ENCODE data around the gene ZNF75A. TPM values are rescaled to one million over a fixed set of nuclear protein-coding genes. Genes with fewer than 3 reads are reported as not detected.

ZNF75A gene
- total RNA-seq, 4 donors from 2014 or later: 19.0 to 28.8 (median 27.3) TPM

DNA sequence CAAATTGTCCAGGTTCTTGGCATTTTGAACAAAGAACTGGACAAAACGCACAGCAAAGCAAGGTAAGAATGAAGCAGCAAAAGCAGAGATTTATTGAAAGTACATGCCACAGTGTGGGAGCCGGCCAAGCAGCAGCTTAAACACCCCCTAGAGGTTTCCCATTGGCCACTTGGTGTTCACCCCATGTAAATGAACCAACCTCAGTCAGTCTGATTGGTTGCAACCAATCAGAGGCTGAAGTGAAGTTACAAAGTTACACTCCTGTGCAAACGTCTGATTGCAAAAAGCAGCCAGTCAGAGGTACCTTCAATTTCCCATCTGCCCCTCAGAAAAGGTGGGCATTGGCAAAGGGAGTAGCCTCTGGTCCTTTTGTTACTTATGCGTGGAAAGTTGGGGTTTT lies 30.8 kb upstream of the ZNF75A start:
- ATAC-seq: no peak
- WGBS, 2 donors (ENCODE audit: low coverage in 1 of 2): 40 to 45% methylated on average over 2 to 4 of the region's 4 CpGs
- Histone ChIP-seq H3K36me3 (no peaks in the 10 kb centered on the region), H3K4me1 (no peaks in the 10 kb centered on the region), H3K9me3 (peaks cover 0 to 4% (median 0%) of the 10 kb centered on the region in 3 donors), H3K27ac (no peak overlapping the region), H3K4me3 (no peak overlapping the region), H3K27me3 (no peaks in the 10 kb centered on the region)
- no peak for TF ChIP-seq EP300 (IDR thresholded peaks at IDR 0.05)
- no peak for TF ChIP-seq POLR2AphosphoS5 (IDR thresholded peaks at IDR 0.05)
- TF ChIP-seq, protein P1, sequence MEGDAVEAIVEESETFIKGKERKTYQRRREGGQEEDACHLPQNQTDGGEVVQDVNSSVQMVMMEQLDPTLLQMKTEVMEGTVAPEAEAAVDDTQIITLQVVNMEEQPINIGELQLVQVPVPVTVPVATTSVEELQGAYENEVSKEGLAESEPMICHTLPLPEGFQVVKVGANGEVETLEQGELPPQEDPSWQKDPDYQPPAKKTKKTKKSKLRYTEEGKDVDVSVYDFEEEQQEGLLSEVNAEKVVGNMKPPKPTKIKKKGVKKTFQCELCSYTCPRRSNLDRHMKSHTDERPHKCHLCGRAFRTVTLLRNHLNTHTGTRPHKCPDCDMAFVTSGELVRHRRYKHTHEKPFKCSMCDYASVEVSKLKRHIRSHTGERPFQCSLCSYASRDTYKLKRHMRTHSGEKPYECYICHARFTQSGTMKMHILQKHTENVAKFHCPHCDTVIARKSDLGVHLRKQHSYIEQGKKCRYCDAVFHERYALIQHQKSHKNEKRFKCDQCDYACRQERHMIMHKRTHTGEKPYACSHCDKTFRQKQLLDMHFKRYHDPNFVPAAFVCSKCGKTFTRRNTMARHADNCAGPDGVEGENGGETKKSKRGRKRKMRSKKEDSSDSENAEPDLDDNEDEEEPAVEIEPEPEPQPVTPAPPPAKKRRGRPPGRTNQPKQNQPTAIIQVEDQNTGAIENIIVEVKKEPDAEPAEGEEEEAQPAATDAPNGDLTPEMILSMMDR (IDR thresholded peaks at IDR 0.05): no peak

DNA sequence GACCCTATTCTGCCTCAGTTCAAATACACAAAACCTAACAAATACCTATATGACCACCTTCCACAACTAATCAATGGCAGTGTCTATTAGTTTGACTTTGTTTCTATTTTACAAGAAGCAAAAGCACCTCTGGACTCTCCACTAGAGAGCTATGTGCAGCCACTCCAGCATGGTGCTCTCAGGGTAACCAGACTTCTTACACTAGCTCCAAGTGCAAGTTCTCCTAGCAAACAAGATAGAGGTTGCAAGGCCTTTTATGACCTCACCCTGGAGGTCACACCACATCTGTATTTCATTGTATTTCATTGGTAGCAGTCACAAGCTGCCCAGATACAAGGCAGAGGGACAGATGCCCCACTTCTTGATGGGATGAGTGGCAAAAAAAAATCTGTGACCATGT lies 30.4 kb upstream of the ZNF75A start:
- H3K4me3 ChIP-seq: no peak overlapping the region
- TF ChIP-seq, protein P1 (IDR thresholded peaks at IDR 0.05): no peak
- TF ChIP-seq POLR2A (IDR thresholded peaks at IDR 0.05) (no peak), POLR2AphosphoS5 (IDR thresholded peaks at IDR 0.05) (no peak), EP300 (IDR thresholded peaks at IDR 0.05) (no peak)
- no peak for ATAC-seq
- no peak overlapping the region for H3K27ac ChIP-seq
- H3K27me3 ChIP-seq: no peaks in the 10 kb centered on the region
- H3K36me3 ChIP-seq: no peaks in the 10 kb centered on the region
- no peaks in the 10 kb centered on the region for H3K9me3 ChIP-seq
- H3K4me1 ChIP-seq: no peaks in the 10 kb centered on the region

DNA sequence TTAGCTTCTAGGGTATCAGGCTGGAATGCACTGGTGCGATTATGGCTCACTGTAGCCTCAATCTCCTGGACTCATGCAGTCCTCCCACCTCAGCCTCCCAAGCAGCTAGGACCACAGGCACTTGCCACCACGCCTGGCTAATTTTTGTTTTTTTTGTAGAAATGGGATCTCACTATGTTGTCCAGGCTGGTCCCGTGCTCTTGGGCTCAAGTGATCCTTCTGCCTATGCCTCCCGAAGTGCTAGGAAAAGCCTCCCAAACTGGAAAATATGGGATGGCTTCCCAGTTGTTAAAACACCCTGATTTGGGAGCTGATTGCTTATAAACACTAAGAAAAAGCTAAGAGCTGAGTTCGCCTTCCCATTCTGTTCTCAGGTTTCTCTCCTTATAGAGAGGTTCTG lies 28.6 kb upstream of the ZNF75A start:
- Histone ChIP-seq H3K27me3 (no peaks in the 10 kb centered on the region), H3K4me1 (peaks cover 0 to 4% (median 0%) of the 10 kb centered on the region in 3 donors), H3K36me3 (no peaks in the 10 kb centered on the region), H3K4me3 (no peak overlapping the region), H3K27ac (no peak overlapping the region), H3K9me3 (no peaks in the 10 kb centered on the region)
- ATAC-seq: no peak
- TF ChIP-seq EP300 (IDR thresholded peaks at IDR 0.05) (no peak), POLR2A (IDR thresholded peaks at IDR 0.05) (no peak), POLR2AphosphoS5 (IDR thresholded peaks at IDR 0.05) (no peak)
- TF ChIP-seq, protein P1 (IDR thresholded peaks at IDR 0.05): no peak
- WGBS, 2 donors (ENCODE audit: low coverage in 1 of 2): 48 to 93% methylated on average over 3 to 5 of the region's 5 CpGs

DNA sequence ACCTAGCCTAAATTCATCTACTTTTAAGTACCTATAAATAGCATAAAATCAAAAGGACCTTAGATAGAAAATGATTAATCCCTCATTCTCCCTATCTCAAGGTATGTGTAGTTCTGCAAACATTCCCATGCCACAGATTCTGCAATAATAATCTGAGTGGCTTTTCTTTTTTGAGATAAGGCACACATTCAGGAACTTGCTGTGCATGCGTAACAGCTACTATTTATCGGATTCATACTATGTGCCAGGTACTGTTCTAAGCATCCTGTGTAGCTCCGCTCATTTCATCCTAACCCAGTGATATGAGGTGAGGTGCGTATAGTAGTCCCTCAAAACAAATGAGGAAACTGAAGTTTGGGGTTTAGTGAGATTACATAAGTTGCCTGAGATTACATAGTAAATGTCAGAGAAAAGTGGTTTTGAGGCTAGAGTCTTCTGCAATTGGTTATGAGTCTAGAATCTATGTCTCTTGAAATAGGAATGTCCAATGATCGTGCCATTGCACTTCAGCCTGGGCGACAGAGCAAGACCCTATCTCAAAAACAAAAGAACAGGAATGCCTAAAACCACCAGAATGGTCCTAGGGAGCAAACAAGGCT lies 24.0 kb upstream of the ZNF75A start:
- no peak overlapping the region for H3K27ac ChIP-seq
- H3K36me3 ChIP-seq: peaks cover 0 to 18% of the 10 kb centered on the region in 2 donors
- 89 to 97% methylated on average over 4 to 6 of the region's 6 CpGs for WGBS, 2 donors (ENCODE audit: low coverage in 1 of 2)
- ATAC-seq: no peak
- no peak overlapping the region for H3K4me3 ChIP-seq
- H3K4me1 ChIP-seq: peaks cover 0 to 35% (median 16%) of the 10 kb centered on the region in 3 donors
- H3K27me3 ChIP-seq: no peaks in the 10 kb centered on the region
- peaks cover 0 to 18% (median 0%) of the 10 kb centered on the region in 3 donors for H3K9me3 ChIP-seq
- no peak for TF ChIP-seq POLR2AphosphoS5 (IDR thresholded peaks at IDR 0.05)
- no peak for TF ChIP-seq POLR2A (IDR thresholded peaks at IDR 0.05)
- no peak for TF ChIP-seq EP300 (IDR thresholded peaks at IDR 0.05)
- TF ChIP-seq, protein P1 (IDR thresholded peaks at IDR 0.05): no peak

DNA sequence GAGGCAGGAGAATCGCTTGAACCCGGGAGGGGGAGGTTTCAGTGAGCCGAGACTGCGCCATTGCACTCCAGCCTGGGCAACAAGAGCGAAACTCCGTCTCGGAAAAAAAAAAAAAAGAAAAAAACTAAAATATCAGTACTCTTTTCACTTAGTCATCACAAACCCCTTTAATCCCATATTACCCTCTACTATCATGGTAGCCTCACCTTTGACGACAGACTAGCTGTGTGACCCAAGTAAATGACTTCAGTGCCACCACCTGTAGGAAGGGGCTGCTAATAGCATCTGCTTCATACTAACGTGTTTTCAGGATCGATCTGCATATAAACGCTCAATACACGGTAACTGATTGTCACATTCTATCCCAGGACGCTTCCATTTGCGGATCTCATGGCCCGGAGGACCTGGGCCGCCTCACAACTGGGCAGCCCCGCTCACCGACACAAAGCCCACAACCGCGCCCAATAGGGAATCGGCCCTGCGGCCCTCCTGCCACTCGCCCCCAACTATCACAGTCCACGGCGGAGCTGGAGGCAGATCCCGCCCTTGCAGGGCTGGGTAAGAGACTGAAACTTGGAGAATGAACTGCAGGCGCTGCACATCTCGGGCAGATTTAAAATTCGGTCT lies 23.1 kb upstream of the ZNF75A start:
- peak overlapping the region; percentile 83 to 100 (median 98) for H3K27ac ChIP-seq
- peaks cover 0 to 35% (median 16%) of the 10 kb centered on the region in 3 donors for H3K4me1 ChIP-seq
- no peaks in the 10 kb centered on the region for H3K27me3 ChIP-seq
- H3K4me3 ChIP-seq: peak overlapping the region; percentile 88 to 92
- peaks cover 0 to 27% of the 10 kb centered on the region in 2 donors for H3K36me3 ChIP-seq
- H3K9me3 ChIP-seq: peaks cover 0 to 27% (median 0%) of the 10 kb centered on the region in 3 donors
- ATAC-seq: peak; percentile 7
- WGBS, 2 donors (ENCODE audit: low coverage in 1 of 2): 0 to 42% methylated on average over 5 to 12 of the region's 29 CpGs
- TF ChIP-seq POLR2AphosphoS5 (IDR thresholded peaks at IDR 0.05) (no peak), EP300 (IDR thresholded peaks at IDR 0.05) (no peak), POLR2A (IDR thresholded peaks at IDR 0.05) (no peak)
- TF ChIP-seq, protein P1 (IDR thresholded peaks at IDR 0.05): no peak

Data from gastroesophageal sphincter (tissue), 4 donors.